Measurements from ENCODE around the gene RNF208. TPM values are rescaled to one million over a fixed set of nuclear protein-coding genes. Genes with fewer than 3 reads are reported as not detected.

RNF208 gene
- total and polyA plus RNA-seq, 10 of the 15 experiments (the other 5 are each of a cell fraction or from before 2014, with no cell fraction given) = 0.06 to 10.7 (median 0.77) TPM

- in situ Hi-C loops (cut with MboI) = loop anchor here (5.0 kb wide), 1 partner anchor 106 kb away; no protein-coding TSS in a partner anchor
Observed at GRCh38 chr9:137228506-137228967, 6.5 kb upstream of the RNF208 start.

GRCh38 chr9:137227853-137228505, 5.9 kb upstream of the RNF208 start:
- no peak overlapping the region for H3K4me2 ChIP-seq (ENCODE audit: control insufficient read depth, insufficient read depth)
- TF ChIP-seq ATF3 (IDR thresholded peaks at IDR 0.05; ENCODE audit: borderline replicate concordance, extremely low read depth, low read depth, low read length) = no peak
- no peak for TF ChIP-seq EP300 (IDR thresholded peaks at IDR 0.05; ENCODE audit: borderline replicate concordance in 1 of 2, control insufficient read depth in 1 of 2, low read depth in 2 of 2, low read length in 2 of 2)
- no peak for TF ChIP-seq PKNOX1 (IDR thresholded peaks at IDR 0.05)
- no peak for TF ChIP-seq ZBTB4 (CRISPR knock-in tag; IDR thresholded peaks at IDR 0.05)
- no peak for TF ChIP-seq POLR2AphosphoS5 (IDR thresholded peaks at IDR 0.05; ENCODE audit: low read length)
- TF ChIP-seq TCF7 (IDR thresholded peaks at IDR 0.05; ENCODE audit: borderline replicate concordance) = no peak

More at GRCh38 chr9:137228506-137228967, 6.5 kb upstream of the RNF208 start:
- Histone ChIP-seq H3K9me3 (replicated peaks; ENCODE audit: control insufficient read depth, insufficient read depth, low read length) (no peaks in the 10 kb centered on the region), H4K20me1 (ENCODE audit: control insufficient read depth, insufficient read depth) (no peaks in the 10 kb centered on the region), H3K27me3 (replicated peaks in 1 of 2; ENCODE audit: control insufficient read depth in 2 of 2, insufficient read depth in 2 of 2, low read length in 1 of 2) (no peaks in the 10 kb centered on the region), H3K4me2 (ENCODE audit: control insufficient read depth, insufficient read depth) (no peak overlapping the region), H3K79me2 (ENCODE audit: control insufficient read depth, insufficient read depth, low read length) (no peaks in the 10 kb centered on the region), H3K9ac (ENCODE audit: control insufficient read depth, insufficient read depth, low read length) (no peak overlapping the region), H3K4me3 (no peak overlapping the region), H3K4me1 (ENCODE audit: control insufficient read depth, insufficient read depth, low read length) (peaks cover 12% of the 10 kb centered on the region), H2AFZ (ENCODE audit: control insufficient read depth, low read depth, low read length) (no peak overlapping the region), H3K36me3 (ENCODE audit: control insufficient read depth in 2 of 2, insufficient read depth in 2 of 2, low read length in 1 of 2) (no peaks in the 10 kb centered on the region), H3K27ac (ENCODE audit: control insufficient read depth, insufficient read depth) (no peak overlapping the region)
- BruUV-seq (replicated peaks) = no TSS peak
- ATAC-seq = no peak
- TF ChIP-seq ZNF24 (IDR thresholded peaks at IDR 0.05) (no peak), JUNB (IDR thresholded peaks at IDR 0.05) (no peak), SIN3A (IDR thresholded peaks at IDR 0.05; ENCODE audit: low read depth, low read length) (no peak), EGR1 (IDR thresholded peaks at IDR 0.05; ENCODE audit: borderline replicate concordance in 1 of 2, low read depth in 2 of 2, low read length in 2 of 2) (no peak), HDAC2 (IDR thresholded peaks at IDR 0.05) (no peak), BHLHE40 (IDR thresholded peaks at IDR 0.05; ENCODE audit: borderline replicate concordance in 1 of 2, low read depth in 2 of 2, low read length in 1 of 2) (no peak), ZNF274 (IDR thresholded peaks at IDR 0.05; ENCODE audit: insufficient read depth, insufficient read length) (no peak), BRCA1 (IDR thresholded peaks at IDR 0.05; ENCODE audit: low read depth, low read length) (no peak)
- intact Hi-C loops (cut with micrococcal nuclease; ENCODE audit: unreplicated experiment) = loop anchor here (10.0 kb wide), 1 partner anchor 184 kb away; the partner anchor contains the start of gene NPDC1
- SMC1A ChIA-PET (ENCODE audit: uncharacterized antibody, unreplicated experiment) = no interaction called here
- POLR2A ChIA-PET = interaction anchor here (1.4 kb wide), 1 partner anchor 72 kb away, joined by 3 read pairs; no protein-coding TSS in a partner anchor
- RAD21 ChIA-PET (ENCODE audit: unreplicated experiment) = interaction anchor here (1.1 kb wide), 1 partner anchor 114 kb away, joined by 4 read pairs; the partner anchor contains the start of gene DPP7
- CTCF ChIA-PET = interaction anchor here (1.2 to 6.4 kb wide), 7 partner anchors 10 to 140 kb away, joined by 3 to 52 read pairs (median 5); partner anchors contain the start of gene TUBB4B
- DNase-seq (ENCODE audit: low read depth, low spot score) = no peak
- WGBS (ENCODE audit: insufficient coverage, insufficient replicate concordance, low lambda C conversion rate, missing lambda C conversion rate) = 45% methylated on average over 26 of the region's 29 CpGs
- FAIRE-seq = no peak

More at GRCh38 chr9:137227853-137228505, 5.9 kb upstream of the RNF208 start:
- intact Hi-C loops (cut with micrococcal nuclease; ENCODE audit: unreplicated experiment) (loop anchor here (1.0 to 10.0 kb wide), 2 partner anchors 110 to 183 kb away; partner anchors contain the start of gene NPDC1), in situ Hi-C loops (cut with MboI) (loop anchor here (5.0 kb wide), 1 partner anchor 106 kb away; no protein-coding TSS in a partner anchor)
- Histone ChIP-seq H3K27ac (ENCODE audit: control insufficient read depth, insufficient read depth) (no peak overlapping the region), H3K4me1 (ENCODE audit: control insufficient read depth, insufficient read depth, low read length) (peaks cover 12% of the 10 kb centered on the region), H3K27me3 (replicated peaks in 1 of 2; ENCODE audit: control insufficient read depth in 2 of 2, insufficient read depth in 2 of 2, low read length in 1 of 2) (no peaks in the 10 kb centered on the region), H3K36me3 (ENCODE audit: control insufficient read depth in 2 of 2, insufficient read depth in 2 of 2, low read length in 1 of 2) (no peaks in the 10 kb centered on the region), H3K9me3 (replicated peaks; ENCODE audit: control insufficient read depth, insufficient read depth, low read length) (no peaks in the 10 kb centered on the region), H3K4me3 (no peak overlapping the region), H2AFZ (ENCODE audit: control insufficient read depth, low read depth, low read length) (no peak overlapping the region), H3K9ac (ENCODE audit: control insufficient read depth, insufficient read depth, low read length) (no peak overlapping the region), H3K79me2 (ENCODE audit: control insufficient read depth, insufficient read depth, low read length) (no peaks in the 10 kb centered on the region), H4K20me1 (ENCODE audit: control insufficient read depth, insufficient read depth) (no peaks in the 10 kb centered on the region)
- WGBS (ENCODE audit: insufficient coverage, insufficient replicate concordance, low lambda C conversion rate, missing lambda C conversion rate) = 40% methylated on average over 14 of the region's 18 CpGs
- DNase-seq (ENCODE audit: low read depth, low spot score) = no peak
- no TSS peak for BruUV-seq (replicated peaks)
- RAD21 ChIA-PET (ENCODE audit: unreplicated experiment) = interaction anchor here (0.6 to 1.9 kb wide), 9 partner anchors 30 to 181 kb away, joined by 3 to 10 read pairs (median 5); partner anchors contain the start of genes DPP7 and SSNA1
- FAIRE-seq = no peak
- no peak for ATAC-seq
- SMC1A ChIA-PET (ENCODE audit: uncharacterized antibody, unreplicated experiment) = interaction anchor here (0.6 to 3.3 kb wide), 5 partner anchors 101 to 181 kb away, joined by 3 to 11 read pairs (median 3); partner anchors contain the start of gene DPP7
- CTCF ChIA-PET = interaction anchor here (0.6 to 6.4 kb wide), 20 partner anchors 11 to 277 kb away, joined by 3 to 52 read pairs (median 5); partner anchors contain the start of genes ANAPC2, LRRC26, SSNA1 and TUBB4B
- POLR2A ChIA-PET = interaction anchor here (0.6 to 1.5 kb wide), 5 partner anchors 26 to 132 kb away, joined by 3 to 6 read pairs (median 4); no protein-coding TSS in a partner anchor
